ENCODE data around the gene LGI4. TPM values are rescaled to one million over a fixed set of nuclear protein-coding genes. Genes with fewer than 3 reads are reported as not detected.

Gene LGI4
- total and polyA plus RNA-seq, 2 donors (not counting 1 experiment from before 2014, with no cell fraction given) = 0.17 to 0.19 TPM

DNA sequence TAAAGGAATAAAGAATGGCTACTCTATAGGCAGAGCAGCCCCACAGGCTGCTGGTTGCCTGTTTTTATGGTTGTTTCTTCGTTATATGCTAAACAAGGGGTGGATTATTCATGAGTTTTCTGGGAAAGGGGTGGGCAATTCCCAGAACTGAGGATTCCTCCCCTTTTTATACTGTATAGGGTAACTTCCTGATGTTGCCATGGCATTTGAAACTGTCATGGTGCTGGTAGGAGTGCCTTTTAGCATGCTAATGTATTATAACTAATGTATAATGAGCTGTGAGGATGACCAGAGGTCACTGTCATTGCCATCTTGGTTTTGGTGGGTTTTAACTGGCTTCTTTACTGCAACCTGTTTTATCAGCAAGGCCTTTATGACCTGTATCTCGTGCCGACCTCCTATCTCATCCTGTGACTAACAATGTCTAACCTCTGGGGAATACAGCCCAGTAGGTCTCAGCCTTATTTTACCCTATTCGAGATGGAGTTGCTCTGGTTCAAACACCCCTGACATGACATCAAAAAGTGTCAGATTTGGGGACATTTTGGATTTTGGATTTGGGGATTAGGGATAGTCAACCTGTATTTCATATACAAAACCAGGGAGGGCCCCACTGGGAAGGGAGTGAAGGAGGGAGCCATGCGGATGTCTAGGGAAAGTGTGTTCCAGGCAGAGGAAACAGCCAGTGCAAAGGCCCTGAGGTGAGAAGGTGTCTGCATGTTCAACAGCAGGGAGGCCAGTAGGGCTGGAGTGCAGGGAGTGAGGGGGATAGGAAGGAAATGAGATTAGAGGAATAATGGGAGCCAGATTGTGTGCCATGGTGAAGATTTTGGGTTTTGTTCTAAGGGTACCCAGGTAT is 30.6 kb upstream of the LGI4 start:
- no peak overlapping the region for H3K27ac ChIP-seq (ENCODE audit: insufficient read depth, low read length)
- TF ChIP-seq, protein P1, sequence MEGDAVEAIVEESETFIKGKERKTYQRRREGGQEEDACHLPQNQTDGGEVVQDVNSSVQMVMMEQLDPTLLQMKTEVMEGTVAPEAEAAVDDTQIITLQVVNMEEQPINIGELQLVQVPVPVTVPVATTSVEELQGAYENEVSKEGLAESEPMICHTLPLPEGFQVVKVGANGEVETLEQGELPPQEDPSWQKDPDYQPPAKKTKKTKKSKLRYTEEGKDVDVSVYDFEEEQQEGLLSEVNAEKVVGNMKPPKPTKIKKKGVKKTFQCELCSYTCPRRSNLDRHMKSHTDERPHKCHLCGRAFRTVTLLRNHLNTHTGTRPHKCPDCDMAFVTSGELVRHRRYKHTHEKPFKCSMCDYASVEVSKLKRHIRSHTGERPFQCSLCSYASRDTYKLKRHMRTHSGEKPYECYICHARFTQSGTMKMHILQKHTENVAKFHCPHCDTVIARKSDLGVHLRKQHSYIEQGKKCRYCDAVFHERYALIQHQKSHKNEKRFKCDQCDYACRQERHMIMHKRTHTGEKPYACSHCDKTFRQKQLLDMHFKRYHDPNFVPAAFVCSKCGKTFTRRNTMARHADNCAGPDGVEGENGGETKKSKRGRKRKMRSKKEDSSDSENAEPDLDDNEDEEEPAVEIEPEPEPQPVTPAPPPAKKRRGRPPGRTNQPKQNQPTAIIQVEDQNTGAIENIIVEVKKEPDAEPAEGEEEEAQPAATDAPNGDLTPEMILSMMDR (conservative IDR thresholded peaks at IDR 0.05 in 1 of 2, IDR thresholded peaks at IDR 0.05 in 1 of 2; ENCODE audit: low read depth in 1 of 2, low read length in 2 of 2) = no peak
- no peak overlapping the region for H2AFZ ChIP-seq (ENCODE audit: low read length)
- H3K4me2 ChIP-seq (ENCODE audit: extremely low read depth, insufficient read depth, low read length) = no peak overlapping the region
- no peaks in the 10 kb centered on the region for H3K79me2 ChIP-seq (ENCODE audit: control insufficient read depth, insufficient read depth, low read length)
- peaks cover 29% of the 10 kb centered on the region for H3K36me3 ChIP-seq (ENCODE audit: control insufficient read depth, insufficient read depth, low read length)
- no peak for DNase-seq (ENCODE audit: low read depth in 2 of 2)
- H3K4me3 ChIP-seq (replicated peaks in 1 of 4; ENCODE audit: control extremely low read depth in 1 of 4, insufficient read depth in 1 of 4, low read depth in 3 of 4, low read length in 4 of 4) = no peak overlapping the region
- no peaks in the 10 kb centered on the region for H3K4me1 ChIP-seq (ENCODE audit: control insufficient read depth, extremely low read depth, insufficient read depth, low read length)
- no peaks in the 10 kb centered on the region for H3K27me3 ChIP-seq (ENCODE audit: control insufficient read depth, insufficient read depth, low read length)
- no peak overlapping the region for H3K9ac ChIP-seq (ENCODE audit: insufficient read depth, low read length)
- no peaks in the 10 kb centered on the region for H3K9me3 ChIP-seq (ENCODE audit: control insufficient read depth, insufficient read depth, low read depth, low read length)
- no peaks in the 10 kb centered on the region for H4K20me1 ChIP-seq (ENCODE audit: control insufficient read depth, extremely low read depth, insufficient read depth, low read length)

DNA sequence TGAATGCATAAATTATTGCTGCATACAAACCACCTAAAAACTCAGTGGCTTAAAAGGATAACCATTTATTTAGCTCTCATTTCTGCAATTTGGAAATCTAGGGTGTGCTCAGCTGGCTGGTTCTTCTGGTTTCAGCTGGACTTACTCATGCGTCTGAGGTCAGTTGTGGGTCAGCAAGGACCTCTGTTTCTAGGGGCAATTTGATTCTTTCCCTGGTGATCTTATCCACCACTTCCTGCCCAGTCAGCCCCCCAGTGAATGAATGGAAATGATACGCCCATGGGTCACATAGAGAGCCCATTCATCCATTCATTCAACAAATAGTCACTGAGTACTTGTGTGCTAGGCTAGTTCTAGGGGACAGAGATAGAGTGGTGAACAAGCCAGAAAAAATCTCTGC is 29.6 kb upstream of the LGI4 start:
- Histone ChIP-seq H3K79me2 (ENCODE audit: control insufficient read depth, insufficient read depth, low read length) (no peaks in the 10 kb centered on the region), H3K4me2 (ENCODE audit: extremely low read depth, insufficient read depth, low read length) (no peak overlapping the region), H4K20me1 (ENCODE audit: control insufficient read depth, extremely low read depth, insufficient read depth, low read length) (no peaks in the 10 kb centered on the region), H3K4me1 (ENCODE audit: control insufficient read depth, extremely low read depth, insufficient read depth, low read length) (no peaks in the 10 kb centered on the region), H3K4me3 (replicated peaks in 1 of 4; ENCODE audit: control extremely low read depth in 1 of 4, insufficient read depth in 1 of 4, low read depth in 3 of 4, low read length in 4 of 4) (no peak overlapping the region), H2AFZ (ENCODE audit: low read length) (no peak overlapping the region), H3K27me3 (ENCODE audit: control insufficient read depth, insufficient read depth, low read length) (no peaks in the 10 kb centered on the region), H3K9me3 (ENCODE audit: control insufficient read depth, insufficient read depth, low read depth, low read length) (no peaks in the 10 kb centered on the region), H3K9ac (ENCODE audit: insufficient read depth, low read length) (no peak overlapping the region), H3K27ac (ENCODE audit: insufficient read depth, low read length) (no peak overlapping the region), H3K36me3 (ENCODE audit: control insufficient read depth, insufficient read depth, low read length) (peaks cover 29% of the 10 kb centered on the region)
- DNase-seq (ENCODE audit: low read depth in 2 of 2) = peak in 1 of 2 donors; percentile 21
- TF ChIP-seq, protein P1 (conservative IDR thresholded peaks at IDR 0.05 in 1 of 2, IDR thresholded peaks at IDR 0.05 in 1 of 2; ENCODE audit: low read depth in 1 of 2, low read length in 2 of 2) = no peak

DNA sequence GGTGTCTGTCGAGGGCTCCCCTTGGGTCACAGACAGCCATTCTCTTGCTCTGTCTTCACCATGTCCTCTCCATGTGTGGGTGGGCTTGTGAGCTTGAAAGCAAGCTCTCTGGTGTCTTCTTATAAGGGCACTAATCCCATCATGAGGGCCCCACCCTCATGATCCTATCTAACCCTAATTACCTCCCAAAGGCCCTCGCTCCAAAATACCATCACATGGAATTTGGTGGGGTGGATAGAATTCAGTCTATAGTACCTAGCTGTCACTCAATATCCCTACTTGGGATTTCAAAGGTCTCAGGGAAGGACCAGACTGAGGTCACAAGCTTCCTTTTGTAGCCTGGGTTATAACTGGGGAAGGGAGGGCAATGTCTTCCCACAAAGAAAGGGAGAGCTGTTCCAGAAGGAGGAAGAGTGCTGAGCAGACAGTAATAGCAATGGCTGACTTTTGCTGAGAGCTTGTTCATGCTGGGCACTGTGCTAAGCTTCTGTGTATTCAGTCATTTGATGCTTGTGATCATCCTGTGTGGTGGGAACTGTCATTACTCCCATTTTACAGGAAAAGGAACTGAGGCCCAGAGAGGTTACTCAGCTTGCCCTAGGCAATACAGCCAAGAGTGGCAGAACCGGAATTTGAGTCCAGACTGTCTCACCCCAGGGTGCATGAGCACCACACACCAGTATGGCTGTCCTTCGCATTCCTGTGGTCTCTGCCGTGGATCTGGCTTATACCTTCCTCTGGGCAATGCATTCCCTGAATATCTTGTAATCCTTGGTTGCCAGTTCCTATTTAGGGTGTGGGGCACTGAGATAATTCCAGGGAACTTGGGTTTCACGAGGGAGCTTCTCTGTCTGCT is 27.8 kb upstream of the LGI4 start:
- peaks cover 31% of the 10 kb centered on the region for H3K36me3 ChIP-seq (ENCODE audit: control insufficient read depth, insufficient read depth, low read length)
- no peak overlapping the region for H3K27ac ChIP-seq (ENCODE audit: insufficient read depth, low read length)
- no peaks in the 10 kb centered on the region for H3K27me3 ChIP-seq (ENCODE audit: control insufficient read depth, insufficient read depth, low read length)
- H3K9me3 ChIP-seq (ENCODE audit: control insufficient read depth, insufficient read depth, low read depth, low read length) = no peaks in the 10 kb centered on the region
- H4K20me1 ChIP-seq (ENCODE audit: control insufficient read depth, extremely low read depth, insufficient read depth, low read length) = no peaks in the 10 kb centered on the region
- DNase-seq (ENCODE audit: low read depth in 2 of 2) = peak in 1 of 2 donors; percentile 64
- no peak overlapping the region for H3K4me2 ChIP-seq (ENCODE audit: extremely low read depth, insufficient read depth, low read length)
- no peak overlapping the region for H3K4me3 ChIP-seq (replicated peaks in 1 of 4; ENCODE audit: control extremely low read depth in 1 of 4, insufficient read depth in 1 of 4, low read depth in 3 of 4, low read length in 4 of 4)
- no peak for TF ChIP-seq EZH2 (IDR thresholded peaks at IDR 0.05; ENCODE audit: low read length, missing control alignments)
- TF ChIP-seq, protein P1 (conservative IDR thresholded peaks at IDR 0.05 in 1 of 2, IDR thresholded peaks at IDR 0.05 in 1 of 2; ENCODE audit: low read depth in 1 of 2, low read length in 2 of 2) = no peak
- H3K79me2 ChIP-seq (ENCODE audit: control insufficient read depth, insufficient read depth, low read length) = no peaks in the 10 kb centered on the region
- H3K9ac ChIP-seq (ENCODE audit: insufficient read depth, low read length) = no peak overlapping the region
- no peaks in the 10 kb centered on the region for H3K4me1 ChIP-seq (ENCODE audit: control insufficient read depth, extremely low read depth, insufficient read depth, low read length)
- no peak overlapping the region for H2AFZ ChIP-seq (ENCODE audit: low read length)
